Measurements from ENCODE around the gene SLC6A11.

The SLC6A11 gene

DNA sequence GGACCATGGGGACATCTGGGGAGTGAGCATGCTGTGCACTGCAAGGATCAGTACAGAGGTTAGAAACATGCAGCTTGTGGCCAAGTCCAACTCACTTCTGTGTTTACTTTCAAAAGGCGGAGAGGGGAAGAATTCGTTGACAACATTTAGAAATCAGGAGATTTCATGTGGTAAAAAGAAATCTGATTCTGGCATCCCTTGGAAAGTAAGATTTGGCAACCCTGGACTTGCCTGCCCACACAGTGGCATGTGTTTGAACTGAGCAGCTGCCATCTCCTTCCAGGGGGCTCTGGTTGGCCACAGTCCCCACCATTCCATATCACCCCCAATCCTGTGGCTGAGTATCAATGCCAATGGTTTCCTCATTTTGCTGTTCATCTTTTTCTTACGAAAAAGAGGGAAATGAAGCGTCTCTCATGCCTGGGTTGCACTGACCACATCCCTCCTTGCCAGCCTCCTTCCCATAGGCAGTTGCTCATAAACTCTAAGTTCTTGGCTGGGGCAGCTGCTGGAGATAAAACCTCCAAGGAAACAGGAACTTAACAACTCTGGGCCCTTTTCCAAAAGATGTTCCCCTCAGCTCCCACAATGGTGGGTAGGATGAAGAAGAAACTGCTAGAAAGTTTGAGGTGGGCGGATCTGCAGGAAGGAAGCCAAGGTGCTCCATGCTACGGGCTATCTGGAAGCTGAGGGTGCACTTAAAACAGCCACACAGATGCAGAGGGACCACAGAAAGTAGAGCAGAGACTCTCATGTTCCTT, 29.2 kb downstream of the SLC6A11 start:
- no peak for DNase-seq

DNA sequence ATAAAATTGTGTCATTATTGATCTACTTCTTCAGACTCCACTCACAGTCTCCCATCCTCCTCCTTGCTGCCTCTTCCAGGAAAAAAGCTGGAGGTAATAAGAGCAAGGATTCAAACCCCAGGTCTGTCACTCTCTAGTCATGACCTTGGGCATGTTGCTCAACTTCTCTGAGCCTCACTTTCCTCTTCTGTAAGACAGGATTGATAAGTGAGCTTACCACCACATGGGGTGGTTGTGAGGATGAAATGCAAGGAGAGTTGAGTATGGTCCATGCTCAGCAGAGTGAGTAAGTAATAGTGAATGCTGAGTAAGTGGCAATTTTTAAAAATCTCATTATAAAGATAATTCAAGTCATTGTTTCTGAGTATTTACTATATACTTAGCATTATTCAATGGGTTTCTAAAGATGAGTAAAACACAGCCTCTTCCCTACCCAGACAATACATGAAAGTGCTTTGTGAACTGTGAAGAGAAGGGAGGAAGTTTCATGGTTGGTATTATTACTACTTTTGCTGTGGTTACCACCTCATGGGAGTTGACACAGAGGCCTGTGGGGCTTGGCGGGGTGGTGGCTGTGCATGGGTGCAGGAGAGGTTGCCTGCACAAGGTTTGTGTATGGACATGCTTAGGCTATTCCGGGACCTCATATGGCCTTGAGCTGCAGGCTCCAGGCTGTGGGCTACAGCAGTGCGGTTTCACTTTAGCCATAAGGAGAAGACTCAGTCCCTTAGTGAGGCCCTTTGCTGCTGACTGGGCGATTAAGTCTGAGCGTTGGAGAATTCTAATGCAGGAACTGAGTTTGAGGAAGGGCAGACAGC, 30.0 kb downstream of the SLC6A11 start:
- no peak for DNase-seq

DNA sequence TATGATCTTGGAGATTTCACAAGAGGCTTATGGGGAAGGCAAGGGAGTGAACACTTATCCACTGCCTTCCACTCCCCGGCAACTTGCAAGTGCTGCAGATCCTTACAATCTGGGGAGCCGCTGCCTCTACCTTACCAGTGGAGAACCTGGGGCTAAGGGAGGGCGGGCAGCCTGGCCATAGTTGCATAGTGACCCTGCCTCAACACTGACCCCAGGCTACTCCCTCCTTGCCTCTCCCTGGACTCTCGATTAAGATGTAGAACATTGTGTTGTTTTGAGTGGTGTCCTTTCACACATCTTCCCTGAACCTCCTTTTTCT, 30.6 kb downstream of the SLC6A11 start:
- no peak for DNase-seq

DNA sequence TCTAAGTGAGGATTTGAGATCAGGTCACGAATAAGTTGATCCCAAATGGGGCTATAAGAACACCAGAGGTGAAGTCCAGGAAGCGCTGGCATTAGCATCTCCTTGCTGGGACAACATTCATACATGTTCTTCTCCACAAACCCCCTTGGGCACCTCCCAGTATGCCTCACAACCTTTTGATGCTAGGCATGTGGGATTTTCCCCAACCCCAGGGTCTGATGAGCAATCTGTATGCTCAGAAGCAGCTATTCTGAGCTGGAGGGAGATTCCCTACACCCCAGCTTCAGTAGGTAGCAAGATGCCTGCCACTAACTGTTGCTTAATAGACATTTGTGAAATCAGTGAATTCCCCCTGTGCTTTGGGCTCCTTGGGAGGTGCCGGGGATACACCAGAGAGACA, 32.2 kb downstream of the SLC6A11 start:
- DNase-seq, result no peak

DNA sequence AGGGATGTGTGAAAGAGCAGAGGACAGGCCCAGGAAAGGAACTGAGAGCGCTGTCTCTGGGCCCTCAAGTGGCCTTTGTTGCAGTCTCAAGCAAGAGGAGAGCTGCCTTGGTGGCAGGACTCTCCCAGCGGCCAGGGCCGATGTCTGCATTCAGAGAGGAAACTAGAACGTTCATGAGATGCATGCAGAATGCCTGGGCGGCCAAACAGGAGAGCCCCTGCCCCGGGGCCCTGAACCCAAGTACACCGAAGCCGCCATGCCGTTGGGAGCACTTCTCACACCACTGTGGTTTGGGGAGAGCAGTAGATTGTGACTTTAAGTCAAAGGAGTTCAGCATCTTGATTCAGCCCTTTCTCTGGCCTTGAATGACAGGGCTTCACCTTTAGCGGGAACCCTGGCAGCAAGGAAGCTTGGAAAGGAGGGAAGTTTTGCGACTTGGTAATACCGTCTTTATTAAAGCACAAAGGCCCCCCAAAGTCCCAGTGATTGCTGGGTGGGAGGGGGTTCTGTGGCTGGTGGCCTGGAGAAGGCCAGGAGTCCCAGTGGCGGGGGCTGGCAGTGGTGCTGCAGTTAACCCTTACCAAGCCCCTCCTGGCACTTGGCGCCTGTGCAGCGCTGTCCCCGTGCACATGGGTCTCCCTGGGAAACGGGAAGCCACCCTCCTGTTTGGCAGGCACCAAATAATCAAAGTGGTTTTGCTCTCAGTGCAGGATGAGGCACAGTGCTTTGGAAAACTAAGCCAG, 36.2 kb downstream of the SLC6A11 start:
- no peak for DNase-seq

DNA sequence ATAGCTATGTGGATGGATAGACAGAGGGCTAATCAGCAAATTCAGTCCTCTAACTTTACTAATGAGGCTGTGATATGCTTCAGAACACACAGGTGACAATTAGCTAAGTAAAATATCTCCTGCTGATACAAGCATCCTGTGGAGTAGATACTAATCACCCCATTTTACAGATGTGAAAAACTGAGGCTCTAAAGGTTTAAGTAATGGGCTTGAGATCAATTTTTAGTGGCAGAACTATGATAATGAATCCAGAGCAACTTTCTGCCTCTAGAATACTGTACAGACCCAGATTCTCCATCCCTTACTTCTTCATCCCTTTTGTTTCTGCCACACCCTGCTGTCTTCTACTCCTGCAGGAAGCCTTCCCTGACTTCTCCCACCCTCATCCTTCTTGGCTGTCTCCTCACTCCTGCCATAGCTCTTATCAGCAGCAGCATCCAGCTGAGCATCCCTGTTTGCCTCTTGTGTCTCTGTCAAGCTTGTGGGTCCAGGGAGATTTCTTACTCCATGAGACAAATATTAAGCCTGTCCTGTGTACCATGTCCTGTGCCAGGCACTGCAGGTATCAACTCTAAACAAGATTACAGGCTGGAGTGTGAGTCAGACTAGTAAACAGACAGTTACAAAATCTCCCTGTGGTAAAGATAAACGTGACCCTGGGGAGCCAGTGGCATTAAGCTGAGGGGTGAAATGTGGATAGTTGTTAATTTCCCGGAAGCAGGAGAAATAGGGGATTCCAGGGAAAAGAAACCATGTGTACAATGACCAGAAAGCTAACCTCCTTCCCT, 39.2 kb downstream of the SLC6A11 start:
- no peak for DNase-seq

DNA sequence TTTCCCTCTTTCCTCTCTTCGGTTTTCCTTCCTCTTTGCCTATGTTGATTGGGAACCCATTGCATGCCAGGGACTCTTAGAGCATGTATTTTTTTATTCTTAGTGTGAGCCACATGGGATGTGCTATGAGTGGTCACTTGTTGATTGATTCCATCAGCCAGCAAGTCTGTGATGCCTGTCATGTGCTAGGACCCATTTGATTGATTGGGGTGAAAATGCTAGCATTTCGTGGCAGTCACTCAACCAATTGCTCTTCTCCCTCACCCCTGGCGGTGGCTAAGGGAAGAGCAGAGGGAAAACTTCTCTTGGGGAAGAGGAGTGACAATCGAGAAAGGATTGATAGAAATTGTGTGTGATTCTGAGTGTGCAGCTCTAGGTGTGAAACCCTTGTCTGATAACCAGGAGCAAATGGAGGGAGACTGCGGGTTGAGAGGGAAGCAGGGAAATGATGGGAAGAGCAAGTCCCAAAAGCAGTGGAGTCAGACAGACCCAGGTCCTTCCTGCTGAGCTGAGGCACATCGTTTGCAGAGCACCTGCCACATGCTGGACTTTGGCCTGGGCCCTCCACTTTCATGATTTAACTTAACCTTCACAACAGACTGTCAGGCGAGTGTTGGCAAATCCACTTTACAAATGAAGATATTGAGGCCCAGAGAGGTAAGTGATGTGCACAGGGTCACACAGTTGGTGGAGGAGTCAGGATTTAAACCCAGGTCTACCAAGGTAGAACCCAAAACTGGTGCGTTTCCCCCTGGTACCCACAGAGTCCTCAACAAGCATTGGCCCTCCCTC, 40.0 kb downstream of the SLC6A11 start:
- DNase-seq, result no peak

DNA sequence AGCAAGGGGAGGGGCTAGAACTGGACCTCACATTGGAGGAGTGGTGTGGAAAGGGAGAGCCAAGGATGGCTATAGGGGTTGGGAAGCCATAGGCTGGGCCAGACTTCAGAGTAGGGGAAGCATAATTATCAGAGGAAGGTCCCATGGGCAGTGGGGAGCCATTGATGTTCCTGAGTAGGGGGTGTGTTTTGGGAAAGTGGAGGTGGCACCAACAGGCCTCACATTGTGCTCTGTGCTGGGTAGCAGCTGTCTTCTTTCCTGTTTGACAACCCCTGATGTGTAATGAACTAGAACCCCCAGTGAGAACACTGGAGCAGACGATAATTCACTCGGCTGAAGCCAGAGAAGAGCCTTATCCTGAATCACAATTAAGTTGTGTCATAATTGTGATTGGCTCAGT, 41.2 kb downstream of the SLC6A11 start:
- no peak for DNase-seq

DNA sequence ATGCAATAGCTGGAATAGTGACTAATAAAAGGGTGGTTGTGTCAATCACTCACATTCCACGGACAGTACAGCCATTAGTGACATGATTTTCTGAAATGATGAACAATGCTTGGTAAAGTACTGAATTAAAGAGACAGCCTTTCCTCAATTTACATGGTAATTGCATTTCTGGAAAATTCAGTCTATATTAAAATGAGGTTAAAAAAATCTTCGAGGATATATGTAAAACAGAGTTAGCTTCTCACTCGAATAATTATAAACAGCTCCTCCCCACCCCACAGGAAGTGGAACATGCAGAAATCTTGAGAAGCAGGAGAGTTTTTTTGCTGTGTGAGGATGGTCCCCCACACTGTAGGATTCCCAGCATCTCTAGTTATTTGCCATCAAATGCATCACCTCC, 42.1 kb downstream of the SLC6A11 start:
- DNase-seq, result no peak

DNA sequence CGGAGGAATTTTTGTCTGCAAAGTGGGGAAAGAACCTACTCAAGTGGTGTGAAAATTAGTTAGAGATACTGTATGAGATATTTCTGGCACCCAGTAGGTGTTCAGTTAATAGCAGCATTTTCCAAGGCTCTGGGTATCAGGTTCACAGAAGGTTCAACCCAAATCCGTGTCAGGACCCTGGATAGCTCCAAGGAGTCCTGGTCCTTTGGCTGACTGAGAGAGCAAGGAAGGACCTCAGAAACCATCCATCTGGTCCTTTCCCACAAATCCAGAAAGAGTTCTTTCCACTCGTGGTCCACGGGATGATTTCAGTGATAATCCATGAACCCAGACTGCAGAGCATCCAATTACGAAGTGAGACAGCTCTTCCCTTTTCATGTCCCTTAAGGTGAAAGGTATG, 51.4 kb downstream of the SLC6A11 start:
- no peak for DNase-seq

DNA sequence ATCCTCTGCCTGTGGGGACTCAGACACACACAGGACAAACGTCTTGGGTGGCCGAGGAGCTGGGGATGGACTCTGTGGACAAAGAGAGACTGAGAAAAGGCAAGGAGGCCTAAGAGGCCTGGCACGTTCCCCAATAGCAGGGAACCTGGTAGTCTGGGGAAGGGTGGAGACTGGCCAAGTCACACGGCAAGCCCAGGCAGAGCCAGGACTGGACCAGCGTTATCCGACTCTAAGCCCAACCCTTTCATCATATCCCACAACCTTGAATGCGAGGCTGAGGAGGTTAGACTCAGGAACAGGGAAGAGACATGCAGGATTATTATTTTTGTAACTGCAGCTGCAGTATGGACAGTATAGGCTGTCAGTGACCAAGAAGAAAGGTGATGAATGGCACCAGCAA, 53.4 kb downstream of the SLC6A11 start:
- DNase-seq, result no peak

DNA sequence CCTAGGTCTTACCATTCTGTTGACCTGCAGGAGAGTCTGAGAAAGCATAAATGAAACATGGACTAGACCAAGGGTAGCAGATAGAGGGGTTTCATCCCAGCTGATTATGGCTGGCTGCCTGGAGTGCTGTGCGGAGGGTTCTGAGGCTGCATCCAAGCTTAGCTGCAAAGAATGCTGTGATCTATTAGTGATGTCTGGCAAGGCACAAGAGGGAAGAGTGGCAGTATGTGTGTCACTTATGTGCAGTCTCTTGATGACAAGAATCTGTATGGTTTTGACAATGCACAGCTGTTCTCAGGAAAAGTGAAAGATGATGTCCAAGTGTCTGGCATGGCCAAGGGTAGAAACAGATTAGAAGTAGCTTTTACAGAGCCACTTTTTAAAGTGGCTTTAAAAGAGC, 54.3 kb downstream of the SLC6A11 start:
- DNase-seq, result no peak

DNA sequence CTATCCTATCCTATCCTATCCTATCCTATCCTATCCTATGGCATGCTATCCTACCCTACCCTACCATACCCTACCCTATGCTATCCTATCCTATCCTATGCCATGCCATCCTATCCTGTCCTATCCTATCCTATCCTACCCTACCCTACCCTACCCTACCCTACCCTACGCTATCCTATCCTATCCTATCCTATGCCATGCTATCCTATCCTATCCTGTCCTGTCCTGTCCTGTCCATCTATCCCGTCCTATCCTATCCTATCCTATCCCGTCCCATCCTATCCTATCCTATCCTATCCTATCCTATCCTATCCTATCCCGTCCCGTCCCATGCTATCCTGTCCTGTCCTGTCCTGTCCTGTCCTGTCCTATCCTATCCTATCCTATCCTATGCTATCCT, 57.4 kb downstream of the SLC6A11 start:
- DNase-seq, result no peak

DNA sequence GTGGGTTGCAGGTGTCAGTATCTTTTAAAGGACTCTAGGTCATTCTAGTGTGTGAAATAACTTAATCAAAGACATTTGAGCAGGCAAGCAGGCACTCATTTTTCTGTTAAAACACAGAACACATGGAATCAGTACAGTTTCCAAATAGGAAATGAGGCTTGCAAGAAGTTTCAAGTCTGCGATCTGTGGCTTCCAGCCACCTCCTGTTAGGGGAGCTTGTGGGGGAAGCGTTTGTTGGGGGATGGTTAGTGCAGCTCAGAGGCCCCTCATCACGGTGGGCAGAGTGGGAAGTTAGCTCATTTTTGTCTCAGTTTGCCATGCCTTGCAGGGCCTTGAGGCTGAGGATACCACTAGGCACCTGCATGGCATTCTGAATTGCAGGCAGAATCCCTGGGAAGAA, 59.9 kb downstream of the SLC6A11 start:
- no peak for DNase-seq

DNA sequence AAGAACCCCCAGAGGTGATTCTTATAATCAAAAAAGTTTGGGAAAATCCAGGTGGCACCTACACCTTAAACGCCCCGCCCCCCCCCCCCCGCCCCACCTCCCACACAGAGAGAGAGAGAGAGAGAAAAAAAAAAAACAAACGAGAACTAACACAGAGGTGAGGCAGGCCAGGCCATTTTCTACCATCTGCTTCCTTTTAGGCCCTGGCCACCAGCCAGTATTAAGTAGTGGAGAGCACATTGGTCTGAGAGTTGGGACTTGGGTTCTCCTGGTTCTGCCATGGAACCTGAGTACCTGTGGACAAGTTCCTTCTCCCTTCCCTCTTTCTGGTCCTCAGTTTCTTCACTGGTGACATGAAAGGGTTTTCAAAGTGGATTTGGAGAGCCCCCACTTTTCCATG, 60.6 kb downstream of the SLC6A11 start:
- DNase-seq, result no peak

DNA sequence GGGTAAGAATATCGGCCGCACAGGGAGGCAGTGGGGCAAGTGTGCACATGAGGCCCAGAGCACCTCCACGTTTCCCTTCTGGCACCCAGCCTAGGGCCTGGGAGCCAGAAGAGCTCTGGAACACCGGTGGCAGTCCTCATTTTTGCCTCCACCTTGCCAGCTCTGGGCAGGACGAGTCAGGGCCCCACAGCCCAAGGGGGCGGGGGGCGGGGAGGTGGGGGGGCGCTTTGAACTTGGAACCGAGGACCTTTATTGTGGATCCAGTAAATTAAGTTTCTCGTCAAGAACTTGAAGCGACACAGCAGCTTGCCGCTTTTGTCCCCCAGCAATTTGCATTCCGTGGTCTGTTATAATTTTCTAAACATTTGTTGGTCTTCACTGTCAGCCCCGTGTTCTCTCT, 66.8 kb downstream of the SLC6A11 start:
- DNase-seq, result no peak

DNA sequence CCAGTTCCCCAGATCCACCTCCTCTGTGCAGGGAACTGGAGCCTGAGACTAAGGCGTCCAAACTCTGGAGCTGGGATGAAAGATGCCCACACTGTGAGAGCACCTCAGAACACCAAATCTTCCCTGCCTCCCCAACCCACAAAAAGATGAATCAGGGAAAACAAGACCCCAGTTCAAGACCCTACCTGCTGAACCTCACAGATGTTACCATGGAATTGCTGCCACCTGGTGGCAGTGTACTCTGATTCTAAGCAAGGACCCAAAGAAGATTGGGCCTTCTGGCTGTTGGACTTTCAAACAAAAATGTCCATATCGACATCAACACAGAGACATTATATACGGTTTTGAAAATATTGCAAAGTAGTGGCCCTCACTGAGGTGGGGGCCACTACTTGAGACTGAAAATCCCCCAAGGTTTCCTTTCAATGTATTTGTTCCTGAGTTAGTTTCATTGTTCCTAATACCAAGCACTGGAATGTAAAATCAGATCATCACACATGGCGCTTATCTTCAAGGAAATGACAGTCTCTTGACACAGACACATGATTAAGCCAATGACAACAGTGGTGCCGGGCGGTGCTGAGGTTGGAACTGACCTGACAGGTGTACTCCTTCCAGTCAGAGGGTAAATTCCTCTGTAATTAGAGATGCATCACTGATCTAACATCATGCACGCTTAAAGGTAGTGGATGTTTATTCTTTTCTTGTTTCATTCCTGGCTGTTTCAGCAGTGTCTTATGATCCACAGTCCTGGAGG, 67.6 kb downstream of the SLC6A11 start:
- no peak for DNase-seq

DNA sequence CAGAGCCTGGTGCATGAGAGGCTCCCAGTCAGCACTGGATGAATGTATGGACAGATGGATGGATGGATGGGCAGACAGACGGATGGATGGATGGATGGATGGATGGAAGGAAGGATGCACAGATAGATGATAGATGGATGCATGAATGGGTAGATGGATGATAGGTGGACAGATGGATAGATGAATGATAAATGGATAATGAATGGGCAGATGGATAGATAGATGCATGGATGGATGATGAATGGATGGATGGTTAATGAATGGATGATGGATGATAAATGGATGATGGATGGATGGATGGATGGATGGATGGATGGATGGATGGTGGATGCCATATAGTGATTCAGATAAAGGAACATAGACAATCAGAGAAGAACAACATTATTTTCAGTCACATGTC, 71.0 kb downstream of the SLC6A11 start:
- DNase-seq, result no peak

DNA sequence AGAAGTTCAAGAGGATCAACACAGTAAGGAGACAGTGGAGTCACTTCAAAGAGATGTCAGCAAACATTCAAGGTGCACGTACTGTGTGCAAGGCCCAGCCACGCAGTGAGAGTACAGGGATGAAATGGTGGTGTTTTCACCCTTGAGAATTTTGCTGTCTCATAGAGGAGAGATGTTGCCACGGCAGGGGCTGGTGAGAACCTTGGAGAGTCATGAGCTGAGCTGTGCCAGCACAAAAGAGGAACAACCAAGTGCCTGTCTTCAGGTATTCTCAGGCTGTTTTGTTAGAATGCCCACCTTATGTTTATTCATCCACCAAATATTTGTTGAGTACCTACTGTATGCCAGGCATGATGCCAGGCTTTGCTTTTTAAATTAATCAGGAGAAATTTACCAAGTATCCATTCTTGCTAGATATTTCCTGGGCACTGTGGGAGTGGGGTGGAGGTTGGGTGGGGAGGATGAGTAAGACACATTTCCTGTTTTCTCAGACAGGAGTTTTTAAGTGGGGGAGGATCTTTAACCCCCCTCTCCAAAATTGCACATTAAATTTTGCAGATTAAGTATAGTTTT, 72.6 kb downstream of the SLC6A11 start:
- no peak for DNase-seq

DNA sequence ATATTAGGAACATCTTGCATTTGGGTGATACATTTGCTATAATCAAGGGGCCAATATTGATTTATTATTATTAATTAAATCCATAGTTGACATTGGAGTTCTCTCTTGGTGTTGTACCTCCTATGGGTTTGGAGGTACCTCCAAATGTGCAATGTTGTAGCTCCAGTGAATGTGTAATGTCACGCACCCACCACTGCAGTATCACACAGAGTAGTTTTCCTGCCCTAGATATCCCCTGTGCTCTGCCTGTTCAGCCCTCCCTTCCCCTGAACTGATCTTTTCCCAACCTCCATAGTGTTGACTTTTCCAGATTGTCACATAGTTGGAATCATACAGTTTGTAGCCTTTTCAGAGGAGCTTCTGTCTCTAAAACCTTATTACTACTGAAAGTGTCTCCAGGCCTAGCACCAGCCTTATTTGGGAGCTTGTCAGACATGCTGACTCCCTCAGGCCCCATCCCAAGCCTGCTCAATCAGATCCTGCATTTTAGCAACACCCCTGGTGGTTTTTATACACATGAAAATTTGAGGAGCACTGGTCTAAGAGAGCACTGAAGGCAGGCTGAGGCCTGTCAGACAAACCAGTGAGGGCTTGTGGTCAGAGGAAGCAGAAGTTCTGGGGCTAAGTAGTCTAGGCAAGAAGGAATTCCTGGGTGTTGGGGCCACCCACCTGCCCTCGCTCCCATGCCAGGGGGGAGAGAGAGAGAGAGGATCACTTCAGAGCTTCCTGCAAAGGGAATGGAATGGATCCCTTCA, 73.4 kb downstream of the SLC6A11 start:
- no peak for DNase-seq

All from DMS79 (cell line).